ENCODE results near the gene ARHGEF37. TPM values are rescaled to one million over a fixed set of nuclear protein-coding genes. Genes with fewer than 3 reads are reported as not detected.

ARHGEF37 gene
- total and polyA plus RNA-seq, 4 donors, result 0.71 to 6.1 (median 2.7) TPM

DNA sequence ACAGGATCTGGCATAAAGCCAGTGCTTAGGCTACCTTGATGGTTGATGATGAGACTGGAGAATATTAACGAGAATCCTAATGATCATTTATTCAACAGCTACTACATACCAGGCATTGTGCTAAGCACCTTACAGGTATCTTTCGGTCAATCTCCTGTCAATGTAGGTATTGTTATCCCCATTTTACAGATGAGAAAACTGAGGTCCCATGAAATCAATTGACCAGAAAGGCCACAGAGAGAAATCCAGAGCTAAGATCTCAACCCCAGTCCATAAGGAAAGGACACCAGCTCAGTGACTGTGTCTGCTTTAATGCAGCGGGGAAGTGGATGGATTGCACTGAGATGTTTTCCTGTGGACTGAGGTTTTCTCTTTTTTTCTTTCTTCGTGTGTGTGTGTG, 63.3 kb downstream of the ARHGEF37 start:
- no peak overlapping the region for H3K9ac ChIP-seq (ENCODE audit: low read depth in 1 of 2, low read length in 2 of 2)

DNA sequence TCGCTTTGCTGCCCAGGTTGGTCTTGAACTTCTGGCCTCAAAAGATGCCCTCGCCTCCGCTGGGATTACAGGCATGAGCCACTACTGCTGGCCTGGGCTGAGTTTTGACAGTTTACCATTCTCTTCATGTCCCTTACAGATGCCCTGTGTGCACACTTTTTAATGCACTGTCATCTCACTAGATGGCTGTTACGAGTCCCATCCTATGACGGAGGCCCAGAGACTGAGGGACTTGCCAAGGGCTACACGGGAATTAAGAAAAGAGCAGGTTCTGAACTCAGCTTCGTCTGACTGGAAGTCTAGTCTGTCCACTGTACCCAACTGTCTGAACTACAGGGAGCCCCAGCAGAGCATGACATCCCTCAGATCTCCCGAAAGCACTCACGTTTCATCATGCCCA, 63.9 kb downstream of the ARHGEF37 start:
- Histone ChIP-seq H3K4me1 (ENCODE audit: control insufficient read depth in 4 of 4, insufficient read depth in 4 of 4, low read length in 3 of 4) (peaks cover 2 to 23% (median 12%) of the 10 kb centered on the region in 4 donors), H3K27me3 (ENCODE audit: control insufficient read depth in 4 of 4, insufficient read depth in 4 of 4, low read length in 3 of 4) (no peaks in the 10 kb centered on the region), H3K9me3 (ENCODE audit: control insufficient read depth in 4 of 4, low read length in 3 of 4) (no peaks in the 10 kb centered on the region), H3K4me3 (ENCODE audit: low read depth in 1 of 3, low read length in 3 of 3) (no peak overlapping the region), H3K27ac (ENCODE audit: low read depth in 1 of 2, low read length in 2 of 2) (no peak overlapping the region), H3K36me3 (ENCODE audit: control insufficient read depth in 4 of 4, insufficient read depth in 3 of 4, low read depth in 1 of 4, low read length in 3 of 4) (no peaks in the 10 kb centered on the region), H3K9ac (ENCODE audit: low read depth in 1 of 2, low read length in 2 of 2) (no peak overlapping the region)
- no peak for DNase-seq (ENCODE audit: low spot score)
- WGBS, result 80% methylated on average over 9 of the region's 9 CpGs
- TF ChIP-seq SP1 (IDR thresholded peaks at IDR 0.05) (no peak), TAF1 (conservative IDR thresholded peaks at IDR 0.05) (no peak), FOXA1 (IDR thresholded peaks at IDR 0.05) (no peak), FOXA2 (IDR thresholded peaks at IDR 0.05) (no peak), HNF4A (conservative IDR thresholded peaks at IDR 0.05) (no peak), YY1 (IDR thresholded peaks at IDR 0.05) (no peak), HNF4G (IDR thresholded peaks at IDR 0.05) (no peak), JUND (IDR thresholded peaks at IDR 0.05) (no peak), RAD21 (IDR thresholded peaks at IDR 0.05) (no peak), NR2F2 (IDR thresholded peaks at IDR 0.05) (no peak), GABPA (IDR thresholded peaks at IDR 0.05 in 1 of 2, conservative IDR thresholded peaks at IDR 0.05 in 1 of 2) (no peak), EGR1 (IDR thresholded peaks at IDR 0.05; ENCODE audit: low read depth in 2 of 2) (no peak)
- TF ChIP-seq, protein P1, sequence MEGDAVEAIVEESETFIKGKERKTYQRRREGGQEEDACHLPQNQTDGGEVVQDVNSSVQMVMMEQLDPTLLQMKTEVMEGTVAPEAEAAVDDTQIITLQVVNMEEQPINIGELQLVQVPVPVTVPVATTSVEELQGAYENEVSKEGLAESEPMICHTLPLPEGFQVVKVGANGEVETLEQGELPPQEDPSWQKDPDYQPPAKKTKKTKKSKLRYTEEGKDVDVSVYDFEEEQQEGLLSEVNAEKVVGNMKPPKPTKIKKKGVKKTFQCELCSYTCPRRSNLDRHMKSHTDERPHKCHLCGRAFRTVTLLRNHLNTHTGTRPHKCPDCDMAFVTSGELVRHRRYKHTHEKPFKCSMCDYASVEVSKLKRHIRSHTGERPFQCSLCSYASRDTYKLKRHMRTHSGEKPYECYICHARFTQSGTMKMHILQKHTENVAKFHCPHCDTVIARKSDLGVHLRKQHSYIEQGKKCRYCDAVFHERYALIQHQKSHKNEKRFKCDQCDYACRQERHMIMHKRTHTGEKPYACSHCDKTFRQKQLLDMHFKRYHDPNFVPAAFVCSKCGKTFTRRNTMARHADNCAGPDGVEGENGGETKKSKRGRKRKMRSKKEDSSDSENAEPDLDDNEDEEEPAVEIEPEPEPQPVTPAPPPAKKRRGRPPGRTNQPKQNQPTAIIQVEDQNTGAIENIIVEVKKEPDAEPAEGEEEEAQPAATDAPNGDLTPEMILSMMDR (IDR thresholded peaks at IDR 0.05; ENCODE audit: low read depth, low read length, missing input control), result no peak
- TF ChIP-seq, protein P2, sequence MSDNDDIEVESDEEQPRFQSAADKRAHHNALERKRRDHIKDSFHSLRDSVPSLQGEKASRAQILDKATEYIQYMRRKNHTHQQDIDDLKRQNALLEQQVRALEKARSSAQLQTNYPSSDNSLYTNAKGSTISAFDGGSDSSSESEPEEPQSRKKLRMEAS (IDR thresholded peaks at IDR 0.05), result no peak
- TF ChIP-seq, protein P3, sequence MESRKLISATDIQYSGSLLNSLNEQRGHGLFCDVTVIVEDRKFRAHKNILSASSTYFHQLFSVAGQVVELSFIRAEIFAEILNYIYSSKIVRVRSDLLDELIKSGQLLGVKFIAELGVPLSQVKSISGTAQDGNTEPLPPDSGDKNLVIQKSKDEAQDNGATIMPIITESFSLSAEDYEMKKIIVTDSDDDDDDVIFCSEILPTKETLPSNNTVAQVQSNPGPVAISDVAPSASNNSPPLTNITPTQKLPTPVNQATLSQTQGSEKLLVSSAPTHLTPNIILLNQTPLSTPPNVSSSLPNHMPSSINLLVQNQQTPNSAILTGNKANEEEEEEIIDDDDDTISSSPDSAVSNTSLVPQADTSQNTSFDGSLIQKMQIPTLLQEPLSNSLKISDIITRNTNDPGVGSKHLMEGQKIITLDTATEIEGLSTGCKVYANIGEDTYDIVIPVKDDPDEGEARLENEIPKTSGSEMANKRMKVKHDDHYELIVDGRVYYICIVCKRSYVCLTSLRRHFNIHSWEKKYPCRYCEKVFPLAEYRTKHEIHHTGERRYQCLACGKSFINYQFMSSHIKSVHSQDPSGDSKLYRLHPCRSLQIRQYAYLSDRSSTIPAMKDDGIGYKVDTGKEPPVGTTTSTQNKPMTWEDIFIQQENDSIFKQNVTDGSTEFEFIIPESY (IDR thresholded peaks at IDR 0.05), result no peak
- TF ChIP-seq, protein P4, sequence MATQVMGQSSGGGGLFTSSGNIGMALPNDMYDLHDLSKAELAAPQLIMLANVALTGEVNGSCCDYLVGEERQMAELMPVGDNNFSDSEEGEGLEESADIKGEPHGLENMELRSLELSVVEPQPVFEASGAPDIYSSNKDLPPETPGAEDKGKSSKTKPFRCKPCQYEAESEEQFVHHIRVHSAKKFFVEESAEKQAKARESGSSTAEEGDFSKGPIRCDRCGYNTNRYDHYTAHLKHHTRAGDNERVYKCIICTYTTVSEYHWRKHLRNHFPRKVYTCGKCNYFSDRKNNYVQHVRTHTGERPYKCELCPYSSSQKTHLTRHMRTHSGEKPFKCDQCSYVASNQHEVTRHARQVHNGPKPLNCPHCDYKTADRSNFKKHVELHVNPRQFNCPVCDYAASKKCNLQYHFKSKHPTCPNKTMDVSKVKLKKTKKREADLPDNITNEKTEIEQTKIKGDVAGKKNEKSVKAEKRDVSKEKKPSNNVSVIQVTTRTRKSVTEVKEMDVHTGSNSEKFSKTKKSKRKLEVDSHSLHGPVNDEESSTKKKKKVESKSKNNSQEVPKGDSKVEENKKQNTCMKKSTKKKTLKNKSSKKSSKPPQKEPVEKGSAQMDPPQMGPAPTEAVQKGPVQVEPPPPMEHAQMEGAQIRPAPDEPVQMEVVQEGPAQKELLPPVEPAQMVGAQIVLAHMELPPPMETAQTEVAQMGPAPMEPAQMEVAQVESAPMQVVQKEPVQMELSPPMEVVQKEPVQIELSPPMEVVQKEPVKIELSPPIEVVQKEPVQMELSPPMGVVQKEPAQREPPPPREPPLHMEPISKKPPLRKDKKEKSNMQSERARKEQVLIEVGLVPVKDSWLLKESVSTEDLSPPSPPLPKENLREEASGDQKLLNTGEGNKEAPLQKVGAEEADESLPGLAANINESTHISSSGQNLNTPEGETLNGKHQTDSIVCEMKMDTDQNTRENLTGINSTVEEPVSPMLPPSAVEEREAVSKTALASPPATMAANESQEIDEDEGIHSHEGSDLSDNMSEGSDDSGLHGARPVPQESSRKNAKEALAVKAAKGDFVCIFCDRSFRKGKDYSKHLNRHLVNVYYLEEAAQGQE (IDR thresholded peaks at IDR 0.05), result no peak
- TF ChIP-seq, protein P5, sequence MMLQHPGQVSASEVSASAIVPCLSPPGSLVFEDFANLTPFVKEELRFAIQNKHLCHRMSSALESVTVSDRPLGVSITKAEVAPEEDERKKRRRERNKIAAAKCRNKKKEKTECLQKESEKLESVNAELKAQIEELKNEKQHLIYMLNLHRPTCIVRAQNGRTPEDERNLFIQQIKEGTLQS (IDR thresholded peaks at IDR 0.05), result no peak

More for the DNA sequence above, 63.3 kb downstream of the ARHGEF37 start:
- Histone ChIP-seq H3K4me3 (ENCODE audit: low read depth in 1 of 3, low read length in 3 of 3) (no peak overlapping the region), H3K4me1 (ENCODE audit: control insufficient read depth in 4 of 4, insufficient read depth in 4 of 4, low read length in 3 of 4) (peaks cover 5 to 29% (median 18%) of the 10 kb centered on the region in 4 donors), H3K27ac (ENCODE audit: low read depth in 1 of 2, low read length in 2 of 2) (no peak overlapping the region), H3K27me3 (ENCODE audit: control insufficient read depth in 4 of 4, insufficient read depth in 4 of 4, low read length in 3 of 4) (no peaks in the 10 kb centered on the region), H3K9me3 (ENCODE audit: control insufficient read depth in 4 of 4, low read length in 3 of 4) (no peaks in the 10 kb centered on the region), H3K36me3 (ENCODE audit: control insufficient read depth in 4 of 4, insufficient read depth in 3 of 4, low read depth in 1 of 4, low read length in 3 of 4) (no peaks in the 10 kb centered on the region)
- 90% methylated on average over 4 of the region's 4 CpGs for WGBS
- DNase-seq (ENCODE audit: low spot score), result no peak
- TF ChIP-seq NR2F2 (IDR thresholded peaks at IDR 0.05) (no peak), JUND (IDR thresholded peaks at IDR 0.05) (no peak), SP1 (IDR thresholded peaks at IDR 0.05) (no peak), FOXA1 (IDR thresholded peaks at IDR 0.05) (no peak), RXRA (IDR thresholded peaks at IDR 0.05) (no peak)
- TF ChIP-seq, protein P3 (IDR thresholded peaks at IDR 0.05), result no peak

Data from liver (tissue), 9 donors.